OCI-LY3 (cell line): Measurements from ENCODE around the gene SLC25A24.

Source experiments
- H2AFZ ChIP-seq: fragments of 200-600, 300-600 bp; shearing (Covaris generic); 2 replicates; pipeline ENCODE4 v1.6.0; 2014; ENCODE audit warnings: antibody characterized with exemption, low read depth, low read length
- H3K27ac ChIP-seq: fragments of 200-600, 300-600 bp; sonication (generic); 2 replicates; pipeline ENCODE4 v1.5.1; 2014; ENCODE audit warnings: mild to moderate bottlenecking, low read length, moderate library complexity, mixed read lengths
- H3K27me3 ChIP-seq: fragments of 200-600, 300-600 bp; sonication (generic); 2 replicates; pipeline ENCODE4 v1.6.1; 2014; ENCODE audit warnings: low read depth, low read length, mixed read lengths
- H3K36me3 ChIP-seq: fragments of 200-600, 300-600 bp; sonication (generic); replicated peaks from 2 replicates; pipeline ENCODE3; 2014; ENCODE audit warnings: low read depth, low read length, mixed read lengths
- H3K4me1 ChIP-seq: fragments of 300-600, 200-600 bp; sonication (generic); 2 replicates; pipeline ENCODE4 v1.6.1; 2014; ENCODE audit warnings: low read length, mixed read lengths
- H3K4me2 ChIP-seq: fragments of 200-600, 300-600 bp; sonication (generic); 2 replicates; pipeline ENCODE4 v1.6.1; 2014; ENCODE audit warnings: low read length, mixed read lengths
- H3K4me3 ChIP-seq: fragments of 300-600, 200-600 bp; sonication (generic); 2 replicates; pipeline ENCODE4 v1.5.1; 2014; ENCODE audit warnings: antibody characterized with exemption, mild to moderate bottlenecking, low read length, moderate library complexity
- H3K79me2 ChIP-seq: fragments of 300-600, 200-600 bp; shearing (Covaris generic); 2 replicates; pipeline ENCODE4 v1.6.1; 2014; ENCODE audit warnings: mild to moderate bottlenecking, low read length, mixed read lengths
- H3K9ac ChIP-seq: fragments of 300-600, 200-600 bp; shearing (Covaris generic); 2 replicates; pipeline ENCODE4 v1.6.0; 2014; ENCODE audit warnings: mild to moderate bottlenecking, low read length, moderate library complexity
- H3K9me3 ChIP-seq: fragments of 200-600, 300-600 bp; shearing (Covaris generic); 2 replicates; pipeline ENCODE4 v1.6.1; 2014; ENCODE audit warnings: low read length, mixed read lengths; ENCODE audit not compliant: insufficient read depth
- H4K20me1 ChIP-seq: fragments of 200-600, 300-600 bp; sonication (generic); 2 replicates; pipeline ENCODE4 v1.6.1; 2016; ENCODE audit warnings: low read length, mixed read lengths; ENCODE audit not compliant: insufficient read depth
- CTCF ChIP-seq: fragments of 200-600, 300-600 bp; sonication (generic); IDR thresholded peaks from 2 replicates; pipeline ENCODE4 v1.5.1; 2014; ENCODE audit warnings: antibody characterized with exemption, low read length, low read depth
- EZH2phosphoT487 ChIP-seq: fragments of 200-600 bp; shearing (Covaris generic); IDR thresholded peaks from 2 replicates; pipeline ENCODE4 v1.6.1; 2018; ENCODE audit warnings: antibody characterized with exemption, mixed run types, low read depth

The SLC25A24 gene

GRCh38 chr1:108124023-108124422 is 76.1 kb downstream of the SLC25A24 start:
- H3K36me3 ChIP-seq, result no peaks in the 10 kb centered on the region
- H3K27ac ChIP-seq, result no peak overlapping the region
- no peak overlapping the region for H3K4me2 ChIP-seq
- H3K27me3 ChIP-seq, result 0 out of 2 replicates have a peak, but pooled peaks cover 11% of the 10 kb centered on the region
- H3K9me3 ChIP-seq, result no peaks in the 10 kb centered on the region
- no peaks in the 10 kb centered on the region for H4K20me1 ChIP-seq
- no peak overlapping the region for H3K4me3 ChIP-seq
- no peaks in the 10 kb centered on the region for H3K4me1 ChIP-seq
- no peak overlapping the region for H3K9ac ChIP-seq
- H3K79me2 ChIP-seq, result no peaks in the 10 kb centered on the region
- no peak for TF ChIP-seq CTCF
- TF ChIP-seq EZH2phosphoT487, result no peak
- no peak overlapping the region for H2AFZ ChIP-seq

GRCh38 chr1:108121358-108122143 is 78.6 kb downstream of the SLC25A24 start:
- H3K4me1 ChIP-seq, result no peaks in the 10 kb centered on the region
- 0 out of 2 replicates have a peak, but pooled peaks cover 12% of the 10 kb centered on the region for H3K27me3 ChIP-seq
- TF ChIP-seq CTCF (no peak), EZH2phosphoT487 (no peak)
- H3K27ac ChIP-seq, result no peak overlapping the region
- no peak overlapping the region for H3K4me2 ChIP-seq
- no peak overlapping the region for H3K4me3 ChIP-seq
- H3K9ac ChIP-seq, result no peak overlapping the region
- H3K9me3 ChIP-seq, result no peaks in the 10 kb centered on the region
- no peaks in the 10 kb centered on the region for H4K20me1 ChIP-seq
- H3K36me3 ChIP-seq, result no peaks in the 10 kb centered on the region
- H2AFZ ChIP-seq, result no peak overlapping the region
- no peaks in the 10 kb centered on the region for H3K79me2 ChIP-seq

DNA sequence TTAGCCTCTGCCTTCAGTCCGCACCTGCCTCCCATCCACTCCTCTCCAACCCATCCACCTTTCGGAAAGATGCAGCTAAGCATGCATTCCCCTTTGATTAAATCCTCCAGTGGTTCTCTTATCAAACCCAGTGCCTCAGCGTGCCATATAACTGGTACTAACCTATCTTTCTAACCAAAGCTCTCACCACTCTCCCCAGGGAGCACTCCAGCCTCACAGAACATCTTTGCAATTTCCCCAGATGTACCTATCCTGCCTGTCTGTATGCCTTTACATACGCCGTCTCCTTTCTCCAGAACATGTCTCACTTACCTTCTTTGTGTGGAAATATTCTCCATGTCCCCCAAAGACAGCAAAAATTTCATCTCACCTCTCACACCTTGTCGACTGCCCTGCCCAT is 80.0 kb downstream of the SLC25A24 start:
- Histone ChIP-seq H3K79me2 (no peaks in the 10 kb centered on the region), H3K27ac (no peak overlapping the region), H3K27me3 (0 out of 2 replicates have a peak, but pooled peaks cover 12% of the 10 kb centered on the region), H3K4me1 (no peaks in the 10 kb centered on the region), H2AFZ (no peak overlapping the region), H3K9ac (no peak overlapping the region), H3K9me3 (no peaks in the 10 kb centered on the region), H4K20me1 (no peaks in the 10 kb centered on the region), H3K36me3 (no peaks in the 10 kb centered on the region), H3K4me2 (no peak overlapping the region), H3K4me3 (no peak overlapping the region)
- TF ChIP-seq CTCF (no peak), EZH2phosphoT487 (no peak)

- no peaks in the 10 kb centered on the region for H4K20me1 ChIP-seq
- H3K4me3 ChIP-seq, result no peak overlapping the region
- H3K27me3 ChIP-seq, result 0 out of 2 replicates have a peak, but pooled peaks cover 12% of the 10 kb centered on the region
- H2AFZ ChIP-seq, result no peak overlapping the region
- no peak overlapping the region for H3K9ac ChIP-seq
- H3K79me2 ChIP-seq, result no peaks in the 10 kb centered on the region
- no peak overlapping the region for H3K4me2 ChIP-seq
- no peaks in the 10 kb centered on the region for H3K4me1 ChIP-seq
- no peaks in the 10 kb centered on the region for H3K9me3 ChIP-seq
- TF ChIP-seq EZH2phosphoT487, result no peak
- no peak for TF ChIP-seq CTCF
- H3K27ac ChIP-seq, result no peak overlapping the region
- no peaks in the 10 kb centered on the region for H3K36me3 ChIP-seq
These were observed 80.6 kb downstream of the SLC25A24 start for GRCh38 chr1:108119500-108119899.
